Measurements from ENCODE around the gene RMRP.
A peak's percentile ranks its signal among the peaks of the same experiment; 100 is the strongest.

RMRP gene

GRCh38 chr9:35691757-35692301 lies 34.0 kb upstream of the RMRP start:
- POLR2A ChIA-PET = interaction anchor here (0.6 to 0.7 kb wide), 2 partner anchors 21 to 33 kb away, joined by 3 read pairs; no protein-coding TSS in a partner anchor

GRCh38 chr9:35691334-35691650 lies 33.5 kb upstream of the RMRP start:
- H3K4me3 ChIP-seq (ENCODE audit: control insufficient read depth in 1 of 7, extremely low read depth in 1 of 7, insufficient read depth in 4 of 7, low read depth in 2 of 7, low read length in 6 of 7) = peak overlapping the region; percentile 52 to 87 (median 74)
- peaks cover 3 to 9% (median 6%) of the 10 kb centered on the region in 4 experiments for H3K36me3 ChIP-seq (ENCODE audit: control insufficient read depth in 4 of 4, insufficient read depth in 4 of 4, low read length in 3 of 4)
- no peaks in the 10 kb centered on the region for H3K27me3 ChIP-seq (replicated peaks in 2 of 5; ENCODE audit: control insufficient read depth in 4 of 5, insufficient read depth in 5 of 5, low read length in 4 of 5)
- H3K27ac ChIP-seq (ENCODE audit: insufficient read depth in 1 of 2, low read depth in 1 of 2, low read length in 2 of 2, poor library complexity in 1 of 2, severe bottlenecking in 2 of 2) = peak overlapping the region in 1 of 2 experiments; percentile 43
- POLR2A ChIA-PET = interaction anchor here (0.6 to 1.4 kb wide), 3 partner anchors 17 to 34 kb away, joined by 3 read pairs; no protein-coding TSS in a partner anchor
- CTCF ChIA-PET = interaction anchor here (0.7 to 8.3 kb wide), 17 partner anchors 9 to 76 kb away, joined by 3 to 86 read pairs (median 3); partner anchors contain the start of genes ARHGEF39, CCDC107 and RMRP
- DNase-seq = peak in 2 of 3 donors; percentile 11 to 25
- 16% methylated on average over 10 of the region's 10 CpGs for WGBS (ENCODE audit: insufficient coverage)
- no peaks in the 10 kb centered on the region for H3K9me3 ChIP-seq (ENCODE audit: control extremely low read depth in 1 of 5, control insufficient read depth in 4 of 5, insufficient read depth in 2 of 5, low read depth in 1 of 5, low read length in 4 of 5)
- H3K4me1 ChIP-seq (ENCODE audit: control extremely low read depth in 1 of 4, control insufficient read depth in 4 of 4, insufficient read depth in 4 of 4, low read length in 3 of 4) = peaks cover 0 to 19% (median 18%) of the 10 kb centered on the region in 4 experiments

More at GRCh38 chr9:35691757-35692301, 34.0 kb upstream of the RMRP start:
- WGBS (ENCODE audit: insufficient coverage) = 100% methylated on average over 5 of the region's 13 CpGs
- Histone ChIP-seq H3K9me3 (ENCODE audit: control extremely low read depth in 1 of 5, control insufficient read depth in 4 of 5, insufficient read depth in 2 of 5, low read depth in 1 of 5, low read length in 4 of 5) (no peaks in the 10 kb centered on the region), H3K27ac (ENCODE audit: insufficient read depth in 1 of 2, low read depth in 1 of 2, low read length in 2 of 2, poor library complexity in 1 of 2, severe bottlenecking in 2 of 2) (no peak overlapping the region), H3K4me1 (ENCODE audit: control extremely low read depth in 1 of 4, control insufficient read depth in 4 of 4, insufficient read depth in 4 of 4, low read length in 3 of 4) (peaks cover 0 to 19% (median 18%) of the 10 kb centered on the region in 4 experiments), H3K4me3 (ENCODE audit: control insufficient read depth in 1 of 7, extremely low read depth in 1 of 7, insufficient read depth in 4 of 7, low read depth in 2 of 7, low read length in 6 of 7) (peak overlapping the region in 1 of 7 experiments; percentile 85), H3K27me3 (replicated peaks in 2 of 5; ENCODE audit: control insufficient read depth in 4 of 5, insufficient read depth in 5 of 5, low read length in 4 of 5) (no peaks in the 10 kb centered on the region), H3K36me3 (ENCODE audit: control insufficient read depth in 4 of 4, insufficient read depth in 4 of 4, low read length in 3 of 4) (peaks cover 8 to 14% (median 10%) of the 10 kb centered on the region in 4 experiments)
- CTCF ChIA-PET = interaction anchor here (0.7 to 8.3 kb wide), 18 partner anchors 9 to 76 kb away, joined by 3 to 86 read pairs (median 3); partner anchors contain the start of genes ARHGEF39, CCDC107 and RMRP
- DNase-seq = no peak

GRCh38 chr9:35690614-35691333 lies 33.0 kb upstream of the RMRP start:
- no peaks in the 10 kb centered on the region for H3K9me3 ChIP-seq (ENCODE audit: control extremely low read depth in 1 of 5, control insufficient read depth in 4 of 5, insufficient read depth in 2 of 5, low read depth in 1 of 5, low read length in 4 of 5)
- peak overlapping the region in 1 of 2 experiments; percentile 43 for H3K27ac ChIP-seq (ENCODE audit: insufficient read depth in 1 of 2, low read depth in 1 of 2, low read length in 2 of 2, poor library complexity in 1 of 2, severe bottlenecking in 2 of 2)
- ChIA-PET POLR2A (interaction anchor here (0.7 to 1.4 kb wide), 2 partner anchors 16 to 17 kb away, joined by 3 read pairs; no protein-coding TSS in a partner anchor), CTCF (interaction anchor here (1.1 to 2.6 kb wide), 12 partner anchors 10 to 38 kb away, joined by 3 to 7 read pairs (median 4); partner anchors contain the start of genes CCDC107 and RMRP)
- WGBS (ENCODE audit: insufficient coverage) = under 1% methylated on average over 39 of the region's 61 CpGs
- H3K4me1 ChIP-seq (ENCODE audit: control extremely low read depth in 1 of 4, control insufficient read depth in 4 of 4, insufficient read depth in 4 of 4, low read length in 3 of 4) = peaks cover 0 to 19% (median 18%) of the 10 kb centered on the region in 4 experiments
- peaks cover under 1 to 4% (median 2%) of the 10 kb centered on the region in 4 experiments for H3K36me3 ChIP-seq (ENCODE audit: control insufficient read depth in 4 of 4, insufficient read depth in 4 of 4, low read length in 3 of 4)
- no peaks in the 10 kb centered on the region for H3K27me3 ChIP-seq (replicated peaks in 2 of 5; ENCODE audit: control insufficient read depth in 4 of 5, insufficient read depth in 5 of 5, low read length in 4 of 5)
- DNase-seq = peak; percentile 11 to 46 (median 39)
- H3K4me3 ChIP-seq (ENCODE audit: control insufficient read depth in 1 of 7, extremely low read depth in 1 of 7, insufficient read depth in 4 of 7, low read depth in 2 of 7, low read length in 6 of 7) = peak overlapping the region; percentile 52 to 87 (median 74)

GRCh38 chr9:35690294-35690613 lies 32.4 kb upstream of the RMRP start:
- WGBS (ENCODE audit: insufficient coverage) = 0% methylated on average over 9 of the region's 21 CpGs
- no peaks in the 10 kb centered on the region for H3K9me3 ChIP-seq (ENCODE audit: control extremely low read depth in 1 of 5, control insufficient read depth in 4 of 5, insufficient read depth in 2 of 5, low read depth in 1 of 5, low read length in 4 of 5)
- no peaks in the 10 kb centered on the region for H3K27me3 ChIP-seq (replicated peaks in 2 of 5; ENCODE audit: control insufficient read depth in 4 of 5, insufficient read depth in 5 of 5, low read length in 4 of 5)
- peak overlapping the region; percentile 44 to 87 (median 74) for H3K4me3 ChIP-seq (ENCODE audit: control insufficient read depth in 1 of 7, extremely low read depth in 1 of 7, insufficient read depth in 4 of 7, low read depth in 2 of 7, low read length in 6 of 7)
- H3K4me1 ChIP-seq (ENCODE audit: control extremely low read depth in 1 of 4, control insufficient read depth in 4 of 4, insufficient read depth in 4 of 4, low read length in 3 of 4) = peaks cover 0 to 19% (median 18%) of the 10 kb centered on the region in 4 experiments
- H3K36me3 ChIP-seq (ENCODE audit: control insufficient read depth in 4 of 4, insufficient read depth in 4 of 4, low read length in 3 of 4) = peaks cover 0 to 5% (median 2%) of the 10 kb centered on the region in 4 experiments
- ChIA-PET CTCF (interaction anchor here (1.1 to 1.4 kb wide), 4 partner anchors 13 to 36 kb away, joined by 3 to 7 read pairs (median 4); partner anchors contain the start of genes CCDC107 and RMRP), POLR2A (interaction anchor here (0.7 to 1.4 kb wide), 2 partner anchors 15 to 18 kb away, joined by 3 read pairs; no protein-coding TSS in a partner anchor)
- no peak for DNase-seq
- H3K27ac ChIP-seq (ENCODE audit: insufficient read depth in 1 of 2, low read depth in 1 of 2, low read length in 2 of 2, poor library complexity in 1 of 2, severe bottlenecking in 2 of 2) = no peak overlapping the region

- ChIA-PET POLR2A (no interaction called here), CTCF (interaction anchor here (1.1 to 2.0 kb wide), 3 partner anchors 27 to 38 kb away, joined by 3 to 7 read pairs (median 4); partner anchors contain the start of genes CCDC107 and RMRP)
- H3K9me3 ChIP-seq (ENCODE audit: control extremely low read depth in 1 of 5, control insufficient read depth in 4 of 5, insufficient read depth in 2 of 5, low read depth in 1 of 5, low read length in 4 of 5) = no peaks in the 10 kb centered on the region
- peaks cover 0 to 19% (median 18%) of the 10 kb centered on the region in 4 experiments for H3K4me1 ChIP-seq (ENCODE audit: control extremely low read depth in 1 of 4, control insufficient read depth in 4 of 4, insufficient read depth in 4 of 4, low read length in 3 of 4)
- H3K27ac ChIP-seq (ENCODE audit: insufficient read depth in 1 of 2, low read depth in 1 of 2, low read length in 2 of 2, poor library complexity in 1 of 2, severe bottlenecking in 2 of 2) = no peak within 1 kb of the TSS
- peak in 1 of 3 donors; percentile 9 for DNase-seq
- peaks cover 0 to 10% (median 3%) of the 10 kb centered on the region in 4 experiments for H3K36me3 ChIP-seq (ENCODE audit: control insufficient read depth in 4 of 4, insufficient read depth in 4 of 4, low read length in 3 of 4)
- H3K4me3 ChIP-seq (ENCODE audit: control insufficient read depth in 1 of 7, extremely low read depth in 1 of 7, insufficient read depth in 4 of 7, low read depth in 2 of 7, low read length in 6 of 7) = peak within 1 kb of the TSS; percentile 52 to 87 (median 74)
- H3K27me3 ChIP-seq (replicated peaks in 2 of 5; ENCODE audit: control insufficient read depth in 4 of 5, insufficient read depth in 5 of 5, low read length in 4 of 5) = no peaks in the 10 kb centered on the region
- WGBS (ENCODE audit: insufficient coverage) = 29% methylated on average over 60 of the region's 61 CpGs
Measured at GRCh38 chr9:35689542-35690293, 31.9 kb upstream of the RMRP start, which contains the start of gene TPM2. Gene TPM2 (minus strand): TSS chr9:35689925. CDS start chr9:35689817, 108 bp downstream.

All from common myeloid progenitor, CD34-positive (primary cell).